PC-3 (cell line): ENCODE measurements around the gene RAB26.
"Not testable (repeated sequence)": the region's sequence is repeated elsewhere in the genome, so short reads cannot be mapped to it uniquely, and the experiment has no call there.

Experiments used
- EZH2 ChIP-seq: fragments of 300-600 bp; sonication (generic); IDR thresholded peaks from one replicate; pipeline ENCODE4 v1.6.1; 2017; ENCODE audit warnings: antibody characterized with exemption, mild to moderate bottlenecking, low read length; ENCODE audit not compliant: unreplicated experiment
- EZH2phosphoT487 ChIP-seq: fragments of 300-600 bp; sonication (generic); IDR thresholded peaks from 2 replicates; pipeline ENCODE4 v1.6.1; 2018; ENCODE audit warnings: mild to moderate bottlenecking, antibody characterized with exemption, low read length, borderline replicate concordance
- TF ChIP-seq, protein P1 (sequence below): fragments of 300-600 bp; sonication (generic); conservative IDR thresholded peaks from 2 replicates; pipeline ENCODE4 v1.5.1; 2017; ENCODE audit warnings: antibody characterized with exemption, low read depth, mild to moderate bottlenecking, low read length

DNA sequence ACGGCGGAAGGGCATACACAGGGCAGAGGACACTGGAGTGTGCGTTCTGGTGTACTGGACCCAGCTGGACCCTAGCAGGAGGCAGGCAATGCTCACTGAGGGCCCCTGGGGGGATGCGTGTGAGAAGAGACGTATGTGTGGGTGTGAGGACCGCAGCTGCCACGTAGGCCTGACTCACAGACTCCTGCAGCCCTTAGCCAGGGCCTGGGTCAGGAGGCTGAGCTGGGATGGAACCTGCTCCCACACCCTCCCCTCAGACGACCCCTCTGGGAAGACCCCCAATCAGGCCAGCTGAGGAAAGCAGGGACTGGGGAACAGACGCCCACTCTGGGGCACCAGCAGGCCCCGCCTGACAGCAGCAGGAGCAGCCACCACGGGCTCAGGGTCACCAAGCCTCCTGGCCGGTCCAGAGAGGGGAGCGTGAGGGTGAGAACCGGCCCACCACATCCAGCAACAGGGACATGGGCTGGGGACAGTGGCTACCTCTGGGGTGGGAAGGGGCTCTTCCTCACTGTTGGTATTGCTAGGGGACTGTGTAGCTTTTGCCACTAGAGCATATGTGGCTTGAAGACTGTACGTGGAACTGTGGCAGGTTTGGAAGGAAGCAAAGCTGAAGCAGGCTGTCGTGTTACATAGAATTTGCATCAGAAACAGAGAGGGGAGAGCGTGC lies 41.2 kb upstream of the RAB26 start:
- TF ChIP-seq, protein P1, sequence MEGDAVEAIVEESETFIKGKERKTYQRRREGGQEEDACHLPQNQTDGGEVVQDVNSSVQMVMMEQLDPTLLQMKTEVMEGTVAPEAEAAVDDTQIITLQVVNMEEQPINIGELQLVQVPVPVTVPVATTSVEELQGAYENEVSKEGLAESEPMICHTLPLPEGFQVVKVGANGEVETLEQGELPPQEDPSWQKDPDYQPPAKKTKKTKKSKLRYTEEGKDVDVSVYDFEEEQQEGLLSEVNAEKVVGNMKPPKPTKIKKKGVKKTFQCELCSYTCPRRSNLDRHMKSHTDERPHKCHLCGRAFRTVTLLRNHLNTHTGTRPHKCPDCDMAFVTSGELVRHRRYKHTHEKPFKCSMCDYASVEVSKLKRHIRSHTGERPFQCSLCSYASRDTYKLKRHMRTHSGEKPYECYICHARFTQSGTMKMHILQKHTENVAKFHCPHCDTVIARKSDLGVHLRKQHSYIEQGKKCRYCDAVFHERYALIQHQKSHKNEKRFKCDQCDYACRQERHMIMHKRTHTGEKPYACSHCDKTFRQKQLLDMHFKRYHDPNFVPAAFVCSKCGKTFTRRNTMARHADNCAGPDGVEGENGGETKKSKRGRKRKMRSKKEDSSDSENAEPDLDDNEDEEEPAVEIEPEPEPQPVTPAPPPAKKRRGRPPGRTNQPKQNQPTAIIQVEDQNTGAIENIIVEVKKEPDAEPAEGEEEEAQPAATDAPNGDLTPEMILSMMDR: not testable (repeated sequence)
- not testable (repeated sequence) for TF ChIP-seq EZH2, EZH2phosphoT487
